Small intestine (tissue), 7 donors: ENCODE results near the gene LRP8. TPM values are rescaled to one million over a fixed set of nuclear protein-coding genes. Genes with fewer than 3 reads are reported as not detected.

Source experiments
- DNase-seq, 2 donors: peaks; one replicate each; pipeline versions ENCODE4 v3.0.0 to v3.0.0-alpha.2; 2013
- FAIRE-seq: peaks from 2 replicates; lab custom pipeline; 2012; peaks lifted over from hg19 to GRCh38; lab: Jason Lieb, UNC
- H3K27ac ChIP-seq, 3 donors: one replicate each; pipeline ENCODE4 v1.5.1; 2013; ENCODE audit warnings: low read length in 2 of 3, mild to moderate bottlenecking in 2 of 3, control low read depth in 1 of 3, inconsistent platforms in 1 of 3, low read depth in 1 of 3, moderate library complexity in 1 of 3
- H3K27me3 ChIP-seq, 3 donors: one replicate each; pipeline ENCODE4 v1.6.1; 2013; ENCODE audit warnings: low read length in 3 of 3, inconsistent platforms in 1 of 3; ENCODE audit not compliant: control insufficient read depth in 3 of 3, insufficient read depth in 3 of 3
- H3K36me3 ChIP-seq, 3 donors: one replicate each; pipeline ENCODE4 v1.6.1; 2013; ENCODE audit warnings: low read length in 3 of 3, inconsistent platforms in 1 of 3, low read depth in 1 of 3, mild to moderate bottlenecking in 1 of 3, moderate library complexity in 1 of 3; ENCODE audit not compliant: control insufficient read depth in 3 of 3, insufficient read depth in 2 of 3
- H3K4me1 ChIP-seq, 3 donors: one replicate each; pipeline ENCODE4 v1.6.1; 2013; ENCODE audit warnings: low read length in 2 of 3, inconsistent platforms in 1 of 3, low read depth in 1 of 3, mild to moderate bottlenecking in 1 of 3, moderate library complexity in 1 of 3; ENCODE audit not compliant: control insufficient read depth in 3 of 3, insufficient read depth in 2 of 3
- H3K4me3 ChIP-seq, 3 donors: one replicate each; pipeline ENCODE4 v1.5.1; 2013; ENCODE audit warnings: low read length in 3 of 3, control low read depth in 1 of 3, inconsistent platforms in 1 of 3, low read depth in 1 of 3, mild to moderate bottlenecking in 1 of 3, moderate library complexity in 1 of 3
- H3K9me3 ChIP-seq, 2 donors: one replicate each; pipeline ENCODE4 v1.6.1; 2013; ENCODE audit warnings: low read depth in 1 of 2, low read length in 1 of 2; ENCODE audit not compliant: control insufficient read depth in 2 of 2, insufficient read depth in 1 of 2
- WGBS, 3 donors: extraction: QIAGEN DNeasy Blood & Tissue Kit; methylation state at CpG; one replicate each; pipeline ENCODE4 v1.1.7; 2013; 5-methylcytosine and 5-hydroxymethylcytosine counted together
- polyA plus RNA-seq, 4 donors: library from polyadenylated mRNA; stranded (reverse) in 3 of 4; unstranded in 1 of 4; fragments of 200-250 nt in 3 of 4; fragments of 120-200 nt in 1 of 4; gene quantifications; one replicate each; pipeline versions ENCODE4 v1.2.1 to v1.2.3, GENCODE V29; 2013
- donor health status: healthy with polysubstance abuse.
- donor health status: control.
- donor health status: control.
- donor health status: Bipolar disorder and iron deficiency.
- donor health status: healthy.

The LRP8 gene
- polyA plus RNA-seq, 4 donors, result 0.27 to 4.5 (median 2.1) TPM; not detected in 1

DNA sequence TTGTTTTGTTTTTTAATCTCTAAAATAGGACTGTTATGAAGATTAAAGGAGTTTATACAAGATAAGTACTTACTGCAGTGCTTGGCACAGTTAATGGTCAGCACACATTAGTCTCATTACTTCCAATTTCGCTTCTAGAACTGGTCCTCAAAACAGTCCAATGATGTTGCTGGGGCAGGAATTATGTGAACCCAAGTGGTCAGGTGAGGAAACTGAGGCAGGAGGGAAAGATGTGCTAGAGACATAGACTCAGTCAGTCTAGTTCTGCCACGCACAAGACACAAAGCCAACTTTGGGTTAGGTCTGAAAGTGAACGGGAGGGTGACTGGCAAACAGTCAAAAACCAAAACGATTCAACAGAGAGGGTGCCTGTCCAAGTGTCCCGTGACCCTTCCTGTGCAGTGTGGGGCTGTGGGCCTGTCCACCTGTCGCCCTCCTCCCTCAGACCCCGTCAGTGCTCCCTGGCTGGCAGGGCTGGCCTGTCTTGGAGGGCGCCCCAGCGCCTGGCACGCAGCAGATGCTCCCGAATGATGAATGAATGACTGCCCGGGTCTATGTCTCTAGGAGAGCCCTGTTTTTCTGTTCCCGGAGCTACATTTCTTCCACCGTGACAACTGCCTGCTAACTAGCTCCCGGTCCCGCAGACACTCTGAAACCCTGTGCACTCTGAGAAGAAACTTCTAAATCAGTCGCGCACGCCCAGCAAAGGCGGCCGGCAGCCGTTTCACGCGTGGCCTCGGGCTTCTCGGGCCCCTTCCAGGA is 2.4 kb downstream of the LRP8 start:
- Histone ChIP-seq H3K27me3 (peaks cover 0 to 17% (median 0%) of the 10 kb centered on the region in 3 donors), H3K4me3 (peak overlapping the region in 2 of 3 donors; percentile 52 to 64), H3K9me3 (no peaks in the 10 kb centered on the region), H3K36me3 (peaks cover 0 to 3% (median 0%) of the 10 kb centered on the region in 3 donors), H3K27ac (peak overlapping the region in 1 of 3 donors; percentile 46), H3K4me1 (peaks cover 0 to 15% (median 0%) of the 10 kb centered on the region in 3 donors)
- DNase-seq, result no peak
- no peak for FAIRE-seq
- 10 to 24% (median 14%) methylated on average over 26 of the region's 26 CpGs for WGBS, 3 donors

DNA sequence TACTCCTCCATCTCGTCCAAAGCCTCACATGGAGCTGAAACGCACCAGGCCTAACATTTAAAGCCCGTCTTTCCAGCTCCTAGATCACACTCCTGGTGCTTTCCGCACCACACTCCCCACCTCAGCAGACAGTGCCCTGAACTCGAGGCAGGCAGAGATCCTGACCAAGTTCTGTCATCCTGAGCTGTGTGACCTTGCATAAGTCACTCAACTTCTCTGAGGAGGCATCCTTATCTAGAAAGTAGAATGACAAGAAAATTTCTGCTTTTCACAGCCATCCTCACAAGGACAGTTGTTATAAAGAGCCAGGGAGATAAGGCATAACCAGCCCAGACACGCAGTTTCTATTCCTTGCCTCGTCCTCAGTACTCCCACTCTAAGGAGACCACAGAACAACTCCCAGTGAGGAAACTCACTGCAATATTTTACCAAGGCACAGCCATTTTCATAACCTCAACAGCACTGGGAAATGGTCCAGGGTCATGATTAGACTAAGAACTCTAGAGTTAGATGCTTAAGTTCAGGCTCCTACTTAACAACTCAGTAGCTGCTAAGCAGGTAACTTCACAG is 3.1 kb downstream of the LRP8 start:
- no peaks in the 10 kb centered on the region for H3K9me3 ChIP-seq
- DNase-seq (no peak), FAIRE-seq (no peak)
- H3K27me3 ChIP-seq, result peaks cover 0 to 17% (median 0%) of the 10 kb centered on the region in 3 donors
- WGBS, 3 donors, result 91 to 94% (median 91%) methylated on average over 7 of the region's 7 CpGs
- peaks cover 0 to 15% (median 0%) of the 10 kb centered on the region in 3 donors for H3K4me1 ChIP-seq
- no peak overlapping the region for H3K27ac ChIP-seq
- H3K4me3 ChIP-seq, result no peak overlapping the region
- peaks cover 0 to 3% (median 0%) of the 10 kb centered on the region in 3 donors for H3K36me3 ChIP-seq

DNA sequence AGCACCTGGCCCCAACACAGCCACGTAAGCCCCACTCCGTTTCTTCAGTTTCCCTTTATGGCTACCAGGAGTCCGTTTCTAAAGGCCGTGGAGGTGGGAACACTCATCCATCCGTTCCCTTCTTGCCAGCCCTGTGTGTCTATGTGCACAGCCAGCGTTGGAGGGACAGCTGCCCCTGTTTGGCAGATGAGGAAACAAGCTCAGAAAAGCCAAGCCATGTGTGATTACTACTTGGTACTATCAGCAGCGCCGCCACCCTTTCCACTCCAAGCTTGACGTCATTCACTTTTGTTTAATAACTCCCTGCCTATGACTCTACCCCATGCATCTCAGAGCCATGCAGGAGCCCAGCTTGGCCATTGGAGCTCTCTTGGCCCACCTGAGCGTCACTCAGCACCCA is 3.5 kb downstream of the LRP8 start:
- no peak overlapping the region for H3K4me3 ChIP-seq
- WGBS, 3 donors, result 85 to 92% (median 90%) methylated on average over 10 of the region's 10 CpGs

GRCh38 chr1:53323316-53323715 is 4.6 kb downstream of the LRP8 start:
- FAIRE-seq (no peak), DNase-seq (no peak)

More for the DNA sequence above, 3.5 kb downstream of the LRP8 start:
- no peaks in the 10 kb centered on the region for H3K9me3 ChIP-seq
- peaks cover 0 to 15% (median 0%) of the 10 kb centered on the region in 3 donors for H3K4me1 ChIP-seq
- peaks cover 0 to 17% (median 0%) of the 10 kb centered on the region in 3 donors for H3K27me3 ChIP-seq
- H3K27ac ChIP-seq, result no peak overlapping the region
- DNase-seq (no peak), FAIRE-seq (no peak)
- peaks cover 0 to 3% (median 0%) of the 10 kb centered on the region in 3 donors for H3K36me3 ChIP-seq

DNA sequence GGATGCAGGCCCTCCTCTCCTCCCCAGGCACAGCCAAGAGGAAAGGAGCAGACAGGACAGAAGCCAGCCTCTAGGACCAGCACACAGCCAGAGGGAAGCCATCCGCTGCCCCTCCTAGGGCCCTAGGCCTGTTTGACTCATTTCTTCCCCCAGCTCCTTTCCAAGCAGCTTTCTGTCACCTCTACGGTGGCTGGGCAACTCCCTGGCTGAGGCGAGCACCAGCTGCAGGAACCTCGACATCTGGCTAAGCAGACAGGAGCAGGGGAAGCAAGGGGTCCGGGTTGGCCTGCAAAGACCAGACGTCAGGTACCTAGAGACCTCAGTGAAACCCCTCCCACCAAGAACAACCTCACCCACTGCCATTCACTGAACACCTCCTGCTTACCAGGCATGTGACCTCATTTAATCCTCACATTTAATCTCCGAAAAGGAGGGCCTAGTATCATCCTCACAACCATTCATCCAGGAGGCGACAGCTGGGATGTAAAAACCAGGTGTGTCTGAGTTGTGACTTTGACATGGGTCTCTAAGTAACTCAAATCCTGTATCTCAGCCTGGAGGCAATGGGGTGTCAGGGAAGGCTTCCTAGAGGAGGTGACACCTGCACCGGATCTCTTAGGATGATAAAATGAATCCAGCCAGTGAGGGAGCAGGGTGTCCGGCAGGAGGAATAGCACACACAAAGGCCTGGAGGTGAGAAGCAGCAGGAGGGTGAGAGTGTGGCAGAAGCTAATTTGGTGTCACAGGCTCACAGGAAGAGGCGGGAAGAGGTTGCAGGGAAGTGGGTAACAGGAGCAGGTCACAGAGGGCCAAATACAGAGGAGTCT is 5.9 kb downstream of the LRP8 start:
- DNase-seq (no peak), FAIRE-seq (no peak)
- Histone ChIP-seq H3K27ac (no peak overlapping the region), H3K9me3 (no peaks in the 10 kb centered on the region), H3K36me3 (peaks cover 0 to 5% (median 0%) of the 10 kb centered on the region in 3 donors), H3K4me3 (no peak overlapping the region), H3K4me1 (peaks cover 0 to 9% (median 0%) of the 10 kb centered on the region in 3 donors), H3K27me3 (peaks cover 0 to 11% (median 0%) of the 10 kb centered on the region in 3 donors)
- 85 to 88% (median 87%) methylated on average over 11 of the region's 11 CpGs for WGBS, 3 donors

More at GRCh38 chr1:53323316-53323715, 4.6 kb downstream of the LRP8 start:
- Histone ChIP-seq H3K4me3 (no peak overlapping the region), H3K27ac (no peak overlapping the region), H3K4me1 (peaks cover 0 to 15% (median 0%) of the 10 kb centered on the region in 3 donors), H3K36me3 (peaks cover 0 to 3% (median 0%) of the 10 kb centered on the region in 3 donors), H3K27me3 (peaks cover 0 to 17% (median 0%) of the 10 kb centered on the region in 3 donors), H3K9me3 (no peaks in the 10 kb centered on the region)
- WGBS, 3 donors, result 95 to 98% (median 95%) methylated on average over 11 of the region's 11 CpGs

DNA sequence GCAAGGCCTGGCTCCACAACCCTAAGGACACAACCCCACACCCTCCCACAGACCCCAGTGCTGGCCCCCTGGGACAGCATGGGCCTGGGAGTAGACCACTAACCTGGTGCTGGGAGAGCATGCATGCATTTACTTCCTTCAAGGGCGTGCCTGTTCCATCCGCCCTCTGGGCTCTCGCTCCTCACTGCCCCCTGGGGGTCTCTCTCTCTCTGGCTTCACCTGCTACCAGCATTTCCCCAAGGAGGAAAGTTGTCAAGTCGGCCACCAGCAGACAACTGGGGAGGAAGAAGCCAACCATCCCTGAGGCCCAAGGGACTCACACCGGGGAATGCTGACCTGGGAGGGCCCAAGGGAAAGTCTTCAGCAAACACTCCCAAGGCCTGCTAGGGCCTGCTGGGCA is 6.5 kb downstream of the LRP8 start:
- H3K36me3 ChIP-seq, result peaks cover 0 to 5% (median 0%) of the 10 kb centered on the region in 3 donors
- H3K4me1 ChIP-seq, result peaks cover 0 to 8% (median 0%) of the 10 kb centered on the region in 3 donors
- H3K9me3 ChIP-seq, result no peaks in the 10 kb centered on the region
- WGBS, 3 donors, result 76 to 88% (median 82%) methylated on average over 5 of the region's 5 CpGs
- no peak overlapping the region for H3K27ac ChIP-seq
- peaks cover 0 to 10% (median 0%) of the 10 kb centered on the region in 3 donors for H3K27me3 ChIP-seq
- no peak overlapping the region for H3K4me3 ChIP-seq
- FAIRE-seq, result no peak
- DNase-seq, result peak in 1 of 2 donors; percentile 21

DNA sequence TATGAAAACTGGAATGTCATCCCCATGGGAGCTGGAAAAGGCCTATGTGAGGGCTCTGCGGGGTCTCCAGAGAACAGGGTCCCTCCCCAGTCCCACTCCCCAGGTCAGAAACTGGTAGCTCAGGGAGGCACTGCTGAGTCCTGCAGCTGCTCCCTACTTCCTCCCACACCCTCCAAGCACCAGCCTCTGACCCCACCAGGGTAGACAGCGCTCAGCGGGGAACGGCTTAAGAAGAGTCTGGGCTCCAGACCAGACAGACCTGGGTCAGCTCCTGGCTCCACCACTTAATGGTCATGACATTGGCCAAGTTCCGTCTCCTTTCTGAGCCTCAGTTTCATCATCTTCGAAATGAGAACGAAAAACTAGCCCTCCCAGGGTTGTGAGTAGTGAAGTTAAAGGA is 7.2 kb downstream of the LRP8 start:
- H3K4me1 ChIP-seq, result peaks cover 0 to 13% (median 0%) of the 10 kb centered on the region in 3 donors
- DNase-seq (no peak), FAIRE-seq (no peak)
- no peak overlapping the region for H3K4me3 ChIP-seq
- H3K36me3 ChIP-seq, result peaks cover 0 to 5% (median 0%) of the 10 kb centered on the region in 3 donors
- H3K9me3 ChIP-seq, result no peaks in the 10 kb centered on the region
- H3K27me3 ChIP-seq, result peaks cover 0 to 4% (median 0%) of the 10 kb centered on the region in 3 donors
- no peak overlapping the region for H3K27ac ChIP-seq
- WGBS, 3 donors, result 93 to 98% (median 97%) methylated on average over 7 of the region's 7 CpGs
